Peyer's patch (tissue), 4 donors: ENCODE measurements around the gene ARL4D. TPM values are rescaled to one million over a fixed set of nuclear protein-coding genes. Genes with fewer than 3 reads are reported as not detected.

Experiments
- DNase-seq, 3 donors: peaks; one replicate each; pipeline ENCODE4 v3.0.0-alpha.2; 2017 to 2019
- H3K27ac ChIP-seq, 4 donors: fragments of 200-600 bp; sonication (generic); one replicate each; pipeline ENCODE4 v1.5.1; 2016 to 2019
- H3K27me3 ChIP-seq, 2 donors: fragments of 200-600 bp; sonication (generic); one replicate each; pipeline ENCODE4 v1.5.1; 2019
- H3K36me3 ChIP-seq, 3 donors: fragments of 200-600 bp; sonication (generic); one replicate each; pipeline ENCODE4 v1.5.1; 2016 to 2019
- H3K4me1 ChIP-seq, 4 donors: fragments of 200-600 bp; sonication (generic); one replicate each; pipeline ENCODE4 v1.5.1; 2016 to 2019
- H3K4me3 ChIP-seq, 4 donors: fragments of 200-600 bp; sonication (generic); 1 replicate in 3 of 4; 2 replicates in 1 of 4; pipeline ENCODE4 v1.5.1; 2016 to 2019; ENCODE audit warnings: mild to moderate bottlenecking in 1 of 4
- H3K9me3 ChIP-seq, 4 donors: fragments of 200-600 bp; sonication (generic); one replicate each; pipeline ENCODE4 v1.5.1; 2016 to 2019; ENCODE audit warnings: mild to moderate bottlenecking in 1 of 4
- POLR2A ChIP-seq, 2 donors: fragments of 450-650 bp; IDR thresholded peaks; one replicate each; pipeline ENCODE4 v1.5.1; 2017; ENCODE audit warnings: antibody characterized with exemption in 2 of 2, mild to moderate bottlenecking in 2 of 2, moderate library complexity in 2 of 2
- total RNA-seq, 4 donors: library from RNA; depleted of rRNA; stranded (reverse); fragments of >200 nt; gene quantifications; one replicate each; pipeline ENCODE4 v1.1.0, GENCODE V29; 2016
- TF ChIP-seq, protein P1 (sequence below), 6 experiments: fragments of 450-650 bp in 4 of 6; fragments of 200-600 bp in 2 of 6; sonication (generic) in 1 of 6; IDR thresholded peaks; one replicate each; pipeline ENCODE4 v1.5.1; 2017 to 2019; ENCODE audit warnings: antibody characterized with exemption in 6 of 6, mild to moderate bottlenecking in 3 of 6, moderate library complexity in 1 of 6

Gene ARL4D
- total RNA-seq, 4 donors from 2014 or later: 0.70 to 2.3 TPM; not detected in 2

DNA sequence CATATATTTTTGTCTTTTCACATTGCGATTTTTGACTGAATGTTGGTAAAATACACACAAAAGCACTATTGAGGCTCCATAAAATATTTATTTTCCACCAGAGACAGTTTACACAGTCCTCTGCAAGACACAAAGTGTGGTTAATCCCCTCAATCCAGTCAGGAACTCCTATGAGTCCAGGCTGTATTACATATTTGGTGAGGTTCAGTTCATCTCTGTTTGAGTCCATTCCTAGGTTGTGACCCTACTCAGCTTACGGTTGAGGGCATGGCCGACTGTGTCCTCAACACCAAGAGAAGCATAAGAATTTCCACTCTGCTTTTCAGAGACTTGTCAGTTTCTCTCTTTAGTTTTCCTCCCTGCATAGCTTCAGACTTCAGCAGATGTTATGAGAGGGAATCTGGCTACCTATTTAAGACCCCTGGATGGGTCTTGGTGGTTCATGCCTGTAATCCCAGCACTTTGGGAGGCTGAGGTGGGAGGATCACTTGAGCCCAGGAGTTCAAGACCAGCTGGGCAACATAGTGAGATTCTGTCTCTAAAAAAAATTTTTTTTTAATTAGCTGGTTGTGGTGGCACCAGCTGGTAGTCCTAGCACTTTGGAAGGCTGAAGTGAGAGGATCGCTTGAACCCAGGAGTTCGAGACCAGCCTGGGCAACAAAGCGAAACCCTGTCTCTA, 25.1 kb downstream of the ARL4D start:
- H3K27me3 ChIP-seq: no peaks in the 10 kb centered on the region
- TF ChIP-seq, protein P1, sequence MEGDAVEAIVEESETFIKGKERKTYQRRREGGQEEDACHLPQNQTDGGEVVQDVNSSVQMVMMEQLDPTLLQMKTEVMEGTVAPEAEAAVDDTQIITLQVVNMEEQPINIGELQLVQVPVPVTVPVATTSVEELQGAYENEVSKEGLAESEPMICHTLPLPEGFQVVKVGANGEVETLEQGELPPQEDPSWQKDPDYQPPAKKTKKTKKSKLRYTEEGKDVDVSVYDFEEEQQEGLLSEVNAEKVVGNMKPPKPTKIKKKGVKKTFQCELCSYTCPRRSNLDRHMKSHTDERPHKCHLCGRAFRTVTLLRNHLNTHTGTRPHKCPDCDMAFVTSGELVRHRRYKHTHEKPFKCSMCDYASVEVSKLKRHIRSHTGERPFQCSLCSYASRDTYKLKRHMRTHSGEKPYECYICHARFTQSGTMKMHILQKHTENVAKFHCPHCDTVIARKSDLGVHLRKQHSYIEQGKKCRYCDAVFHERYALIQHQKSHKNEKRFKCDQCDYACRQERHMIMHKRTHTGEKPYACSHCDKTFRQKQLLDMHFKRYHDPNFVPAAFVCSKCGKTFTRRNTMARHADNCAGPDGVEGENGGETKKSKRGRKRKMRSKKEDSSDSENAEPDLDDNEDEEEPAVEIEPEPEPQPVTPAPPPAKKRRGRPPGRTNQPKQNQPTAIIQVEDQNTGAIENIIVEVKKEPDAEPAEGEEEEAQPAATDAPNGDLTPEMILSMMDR (IDR thresholded peaks at IDR 0.05): no peak
- TF ChIP-seq POLR2A (IDR thresholded peaks at IDR 0.05): no peak
- H3K27ac ChIP-seq: no peak overlapping the region
- no peak overlapping the region for H3K4me3 ChIP-seq
- no peaks in the 10 kb centered on the region for H3K9me3 ChIP-seq
- H3K4me1 ChIP-seq: no peaks in the 10 kb centered on the region
- DNase-seq: no peak
- H3K36me3 ChIP-seq: no peaks in the 10 kb centered on the region

DNA sequence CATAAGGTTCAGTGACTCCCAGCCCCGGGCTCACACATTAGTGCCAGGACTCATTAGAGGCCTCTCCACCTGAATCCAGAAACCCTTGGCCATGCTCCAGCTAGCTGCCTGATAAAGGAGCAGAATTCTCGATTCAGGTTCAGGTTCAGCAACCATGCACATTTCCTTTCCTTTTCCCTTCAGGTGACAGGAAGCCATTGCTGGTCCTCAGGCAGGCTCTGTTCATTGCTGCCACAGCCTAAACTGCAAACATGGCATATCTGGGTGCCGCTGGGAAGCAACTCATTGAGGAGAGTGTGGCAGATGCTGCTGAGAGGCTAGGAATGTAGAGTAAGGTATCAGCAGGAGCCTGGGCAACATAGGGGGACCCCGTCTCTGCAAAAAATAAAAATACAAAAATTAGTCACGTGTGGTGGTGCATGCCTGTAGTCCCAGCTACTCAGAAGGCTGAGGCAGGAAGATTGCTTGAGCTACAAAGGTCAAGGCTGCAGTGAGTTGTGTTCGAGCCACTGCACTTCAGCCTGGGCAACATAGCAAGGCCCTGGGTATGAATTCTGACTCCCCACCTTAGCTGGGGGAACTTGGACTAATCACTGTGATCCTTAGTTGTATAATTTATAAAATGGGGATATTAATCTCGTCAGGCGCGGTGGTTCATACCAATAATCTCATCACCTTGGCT, 28.7 kb downstream of the ARL4D start:
- TF ChIP-seq, protein P1 (IDR thresholded peaks at IDR 0.05): no peak
- no peak for TF ChIP-seq POLR2A (IDR thresholded peaks at IDR 0.05)
- no peak for DNase-seq

DNA sequence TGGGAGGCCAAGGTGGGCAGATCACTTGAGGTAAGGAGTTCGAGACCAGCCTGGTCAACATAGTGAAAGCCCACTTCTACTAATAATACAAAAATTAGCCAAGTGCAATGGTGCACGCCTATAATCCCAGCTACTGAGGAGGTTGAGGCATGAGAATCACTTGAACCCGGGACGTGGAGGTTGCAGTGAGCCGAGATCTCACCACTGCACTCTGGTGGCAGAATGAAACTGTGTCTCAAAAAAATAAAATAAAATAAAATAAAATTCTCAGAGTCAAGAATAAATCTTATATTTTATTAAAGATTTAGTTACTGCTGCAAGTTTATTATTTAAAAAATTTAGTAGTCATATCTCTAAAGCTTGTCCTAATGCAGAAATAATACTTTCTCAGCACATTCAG, 29.7 kb downstream of the ARL4D start:
- Histone ChIP-seq H3K4me1 (no peaks in the 10 kb centered on the region), H3K4me3 (no peak overlapping the region), H3K36me3 (no peaks in the 10 kb centered on the region), H3K27me3 (no peaks in the 10 kb centered on the region), H3K27ac (no peak overlapping the region), H3K9me3 (no peaks in the 10 kb centered on the region)
- TF ChIP-seq POLR2A (IDR thresholded peaks at IDR 0.05): no peak
- TF ChIP-seq, protein P1 (IDR thresholded peaks at IDR 0.05): peak in 1 of 6 experiments; percentile 15
- DNase-seq: no peak

More for the DNA sequence above, 28.7 kb downstream of the ARL4D start:
- Histone ChIP-seq H3K4me1 (no peaks in the 10 kb centered on the region), H3K27ac (no peak overlapping the region), H3K36me3 (no peaks in the 10 kb centered on the region), H3K27me3 (no peaks in the 10 kb centered on the region), H3K4me3 (no peak overlapping the region), H3K9me3 (no peaks in the 10 kb centered on the region)

DNA sequence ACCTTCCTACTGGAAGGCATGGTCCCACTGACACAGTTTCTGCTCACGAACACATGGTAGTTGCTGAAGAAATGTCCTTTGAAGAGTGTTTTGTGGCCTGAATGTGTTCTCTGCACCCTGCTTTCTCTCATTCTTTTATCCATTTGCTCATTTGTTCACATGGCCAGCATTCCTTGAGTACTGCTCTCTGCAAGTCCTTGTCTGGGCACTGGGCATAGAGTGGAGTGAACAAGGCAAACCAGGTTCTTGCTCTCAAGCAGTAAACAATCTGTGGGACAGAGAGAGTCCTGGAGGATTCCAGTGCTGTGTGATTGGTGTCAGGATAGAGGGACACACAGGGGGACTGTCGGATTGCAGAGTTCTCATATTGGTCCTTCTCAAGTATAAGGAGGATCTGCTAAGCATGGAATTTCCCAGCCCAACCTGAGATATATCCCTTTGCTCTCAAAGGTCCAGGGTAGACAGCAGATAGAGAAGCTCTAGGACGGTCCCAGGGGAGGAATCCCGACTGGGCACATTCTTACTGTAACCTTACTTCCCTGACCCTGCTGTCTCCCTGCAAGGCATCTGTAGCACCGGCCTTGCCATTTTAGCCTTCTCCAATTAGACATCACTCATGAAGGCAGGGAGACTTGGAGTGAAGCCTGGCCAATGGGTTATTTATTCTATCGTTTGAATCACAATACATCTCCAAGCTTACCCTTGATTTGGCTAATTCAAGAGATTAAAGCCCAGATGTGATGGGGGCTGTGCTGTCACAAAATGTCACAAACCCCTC, 32.3 kb downstream of the ARL4D start:
- no peak for DNase-seq
- Histone ChIP-seq H3K27ac (no peak overlapping the region), H3K4me3 (no peak overlapping the region), H3K9me3 (no peaks in the 10 kb centered on the region), H3K36me3 (no peaks in the 10 kb centered on the region), H3K27me3 (no peaks in the 10 kb centered on the region), H3K4me1 (no peaks in the 10 kb centered on the region)
- TF ChIP-seq, protein P1 (IDR thresholded peaks at IDR 0.05): no peak
- no peak for TF ChIP-seq POLR2A (IDR thresholded peaks at IDR 0.05)

DNA sequence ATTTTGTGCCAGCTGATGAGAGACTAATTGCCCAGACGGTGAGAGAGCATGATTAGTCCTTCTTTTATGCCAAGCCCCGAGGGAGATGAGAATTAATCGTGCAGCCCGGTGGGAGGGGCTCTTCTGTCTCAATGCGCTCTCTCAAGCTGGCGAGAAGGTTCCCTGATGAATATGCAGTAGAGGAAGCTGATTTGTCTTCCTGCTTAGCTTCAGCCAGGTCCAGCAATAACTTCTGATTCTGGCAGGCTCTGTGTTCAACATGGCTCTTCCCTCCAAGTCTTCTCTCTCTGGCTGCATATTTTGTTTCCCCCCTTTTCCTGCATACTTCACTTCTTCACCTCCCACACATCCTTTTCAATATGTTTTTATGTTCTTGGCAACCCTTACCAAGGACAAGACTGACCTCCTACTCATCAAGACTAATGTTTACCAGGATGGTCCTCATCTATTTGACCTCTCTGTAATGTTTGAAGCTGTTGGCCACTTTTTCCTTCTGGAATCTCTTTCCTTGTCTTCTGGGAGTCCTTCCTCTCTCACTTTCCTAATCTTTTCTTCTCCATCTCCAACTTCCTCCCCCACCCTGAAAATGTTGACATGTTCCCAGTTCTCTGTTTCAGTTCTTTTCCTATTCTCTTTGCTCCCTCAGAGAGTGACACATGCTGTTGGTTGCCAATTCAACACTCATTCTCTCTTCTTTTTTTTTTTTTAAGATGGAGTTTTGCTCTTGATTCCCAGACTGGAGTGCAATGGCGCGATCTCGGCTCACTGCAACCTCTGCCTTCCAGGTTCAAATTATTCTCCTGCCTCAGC, 33.1 kb downstream of the ARL4D start:
- TF ChIP-seq POLR2A (IDR thresholded peaks at IDR 0.05): no peak
- TF ChIP-seq, protein P1 (IDR thresholded peaks at IDR 0.05): no peak
- Histone ChIP-seq H3K4me3 (no peak overlapping the region), H3K36me3 (no peaks in the 10 kb centered on the region), H3K27me3 (no peaks in the 10 kb centered on the region), H3K9me3 (no peaks in the 10 kb centered on the region), H3K4me1 (no peaks in the 10 kb centered on the region), H3K27ac (no peak overlapping the region)
- DNase-seq: no peak
